ENCODE data around the gene EBP. TPM values are rescaled to one million over a fixed set of nuclear protein-coding genes. Genes with fewer than 3 reads are reported as not detected.

Gene EBP
- total and polyA plus RNA-seq, 9 of the 15 experiments (the other 6 are each of a cell fraction or from before 2014, with no cell fraction given), result 228 to 987 (median 274) TPM

- TF ChIP-seq, protein P1, sequence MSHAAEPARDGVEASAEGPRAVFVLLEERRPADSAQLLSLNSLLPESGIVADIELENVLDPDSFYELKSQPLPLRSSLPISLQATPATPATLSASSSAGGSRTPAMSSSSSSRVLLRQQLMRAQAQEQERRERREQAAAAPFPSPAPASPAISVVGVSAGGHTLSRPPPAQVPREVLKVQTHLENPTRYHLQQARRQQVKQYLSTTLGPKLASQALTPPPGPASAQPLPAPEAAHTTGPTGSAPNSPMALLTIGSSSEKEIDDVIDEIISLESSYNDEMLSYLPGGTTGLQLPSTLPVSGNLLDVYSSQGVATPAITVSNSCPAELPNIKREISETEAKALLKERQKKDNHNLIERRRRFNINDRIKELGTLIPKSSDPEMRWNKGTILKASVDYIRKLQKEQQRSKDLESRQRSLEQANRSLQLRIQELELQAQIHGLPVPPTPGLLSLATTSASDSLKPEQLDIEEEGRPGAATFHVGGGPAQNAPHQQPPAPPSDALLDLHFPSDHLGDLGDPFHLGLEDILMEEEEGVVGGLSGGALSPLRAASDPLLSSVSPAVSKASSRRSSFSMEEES (CRISPR knock-in tag; IDR thresholded peaks at IDR 0.05), result no peak
- TF ChIP-seq SIN3B (IDR thresholded peaks at IDR 0.05; ENCODE audit: low read depth) (peak; percentile 7; the same call in 1 of the 2 replicates), ZEB2 (IDR thresholded peaks at IDR 0.05) (peak; percentile 13; the same call in 1 of the 2 replicates), ETS1 (conservative IDR thresholded peaks at IDR 0.05; ENCODE audit: control insufficient read depth, low read depth, low read length) (peak; percentile 86; the same call in 1 of the 2 replicates), ZNF174 (CRISPR knock-in tag; IDR thresholded peaks at IDR 0.05) (no peak), STAT5A (IDR thresholded peaks at IDR 0.05; ENCODE audit: borderline replicate concordance, low read length) (no peak), ZNF354B (CRISPR knock-in tag; IDR thresholded peaks at IDR 0.05) (no peak), SAP30 (IDR thresholded peaks at IDR 0.05; ENCODE audit: borderline replicate concordance, insufficient read depth, low read depth, low read length, poor library complexity, severe bottlenecking) (peak; percentile 94), MTF1 (CRISPR knock-in tag; IDR thresholded peaks at IDR 0.05; ENCODE audit: borderline replicate concordance) (no peak), MTA1 (IDR thresholded peaks at IDR 0.05; ENCODE audit: borderline replicate concordance) (peak; percentile 97), RBBP5 (IDR thresholded peaks at IDR 0.05; ENCODE audit: borderline replicate concordance, insufficient read depth, low read length, poor library complexity, severe bottlenecking) (peak; percentile 56), STAT5B (CRISPR knock-in tag; IDR thresholded peaks at IDR 0.05) (no peak), ZNF444 (CRISPR knock-in tag; IDR thresholded peaks at IDR 0.05) (no peak), TGIF2 (CRISPR knock-in tag; IDR thresholded peaks at IDR 0.05) (no peak), GABPB2 (CRISPR knock-in tag; conservative IDR thresholded peaks at IDR 0.05) (no peak), BHLHE40 (IDR thresholded peaks at IDR 0.05; ENCODE audit: low read length) (peak; percentile 86)
- TF ChIP-seq, protein P2, sequence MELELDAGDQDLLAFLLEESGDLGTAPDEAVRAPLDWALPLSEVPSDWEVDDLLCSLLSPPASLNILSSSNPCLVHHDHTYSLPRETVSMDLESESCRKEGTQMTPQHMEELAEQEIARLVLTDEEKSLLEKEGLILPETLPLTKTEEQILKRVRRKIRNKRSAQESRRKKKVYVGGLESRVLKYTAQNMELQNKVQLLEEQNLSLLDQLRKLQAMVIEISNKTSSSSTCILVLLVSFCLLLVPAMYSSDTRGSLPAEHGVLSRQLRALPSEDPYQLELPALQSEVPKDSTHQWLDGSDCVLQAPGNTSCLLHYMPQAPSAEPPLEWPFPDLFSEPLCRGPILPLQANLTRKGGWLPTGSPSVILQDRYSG (tag; conservative IDR thresholded peaks at IDR 0.05; ENCODE audit: low read depth), result no peak
- TF ChIP-seq, protein P3, sequence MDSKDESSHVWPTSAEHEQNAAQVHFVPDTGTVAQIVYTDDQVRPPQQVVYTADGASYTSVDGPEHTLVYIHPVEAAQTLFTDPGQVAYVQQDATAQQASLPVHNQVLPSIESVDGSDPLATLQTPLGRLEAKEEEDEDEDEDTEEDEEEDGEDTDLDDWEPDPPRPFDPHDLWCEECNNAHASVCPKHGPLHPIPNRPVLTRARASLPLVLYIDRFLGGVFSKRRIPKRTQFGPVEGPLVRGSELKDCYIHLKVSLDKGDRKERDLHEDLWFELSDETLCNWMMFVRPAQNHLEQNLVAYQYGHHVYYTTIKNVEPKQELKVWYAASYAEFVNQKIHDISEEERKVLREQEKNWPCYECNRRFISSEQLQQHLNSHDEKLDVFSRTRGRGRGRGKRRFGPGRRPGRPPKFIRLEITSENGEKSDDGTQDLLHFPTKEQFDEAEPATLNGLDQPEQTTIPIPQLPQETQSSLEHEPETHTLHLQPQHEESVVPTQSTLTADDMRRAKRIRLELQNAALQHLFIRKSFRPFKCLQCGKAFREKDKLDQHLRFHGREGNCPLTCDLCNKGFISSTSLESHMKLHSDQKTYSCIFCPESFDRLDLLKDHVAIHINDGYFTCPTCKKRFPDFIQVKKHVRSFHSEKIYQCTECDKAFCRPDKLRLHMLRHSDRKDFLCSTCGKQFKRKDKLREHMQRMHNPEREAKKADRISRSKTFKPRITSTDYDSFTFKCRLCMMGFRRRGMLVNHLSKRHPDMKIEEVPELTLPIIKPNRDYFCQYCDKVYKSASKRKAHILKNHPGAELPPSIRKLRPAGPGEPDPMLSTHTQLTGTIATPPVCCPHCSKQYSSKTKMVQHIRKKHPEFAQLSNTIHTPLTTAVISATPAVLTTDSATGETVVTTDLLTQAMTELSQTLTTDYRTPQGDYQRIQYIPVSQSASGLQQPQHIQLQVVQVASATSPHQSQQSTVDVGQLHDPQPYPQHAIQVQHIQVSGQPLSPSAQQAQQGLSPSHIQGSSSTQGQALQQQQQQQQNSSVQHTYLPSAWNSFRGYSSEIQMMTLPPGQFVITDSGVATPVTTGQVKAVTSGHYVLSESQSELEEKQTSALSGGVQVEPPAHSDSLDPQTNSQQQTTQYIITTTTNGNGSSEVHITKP (IDR thresholded peaks at IDR 0.05; ENCODE audit: partially characterized antibody), result peak; percentile 51
These were observed 45.6 kb upstream of the EBP start, which contains the start of gene FTSJ1 (continued) for GRCh38 chrX:48475774-48476577.
